CD4-positive, alpha-beta T cell (primary cell): ENCODE results near the gene NTN1. TPM values are rescaled to one million over a fixed set of nuclear protein-coding genes. Genes with fewer than 3 reads are reported as not detected.

Source experiments
- ATAC-seq: fragments of 200-7000 bp; cut with Tn5 transposase; one replicate; pipeline ENCODE4 v1.10.0; 2022; ENCODE audit warnings: mild to moderate bottlenecking; ENCODE audit not compliant: poor library complexity
- CTCF ChIA-PET: fragments of 350-600 bp; sonication (Branson Sonifier 250); formaldehyde crosslinking; loops from one replicate; lab custom pipeline; 2021; ENCODE audit warnings: antibody characterized with exemption, inconsistent platforms; lab: Charles Lee
- POLR2A ChIA-PET: fragments of 350-600 bp; sonication (Branson Sonifier 250); formaldehyde crosslinking; loops from one replicate; lab custom pipeline; 2021; ENCODE audit warnings: antibody characterized with exemption, inconsistent platforms; lab: Charles Lee
- DNase-seq, 14 experiments: peaks; one replicate each; pipeline ENCODE4 v3.0.0-alpha.2; 2013 to 2020; ENCODE audit warnings: mixed read lengths in 2 of 14
- H3K27ac ChIP-seq, 2 donors: one replicate each; pipeline versions ENCODE4 v1.5.1 to v1.7.0; 2013; ENCODE audit warnings: low read length in 2 of 2, low read depth in 1 of 2, mild to moderate bottlenecking in 1 of 2
- H3K27me3 ChIP-seq, 2 experiments: 1 replicate in 1 of 2; 2 replicates in 1 of 2; pipeline versions ENCODE4 v1.6.1 to v1.7.0; 2013; ENCODE audit warnings: low read length in 2 of 2, control low read depth in 1 of 2, mild to moderate bottlenecking in 1 of 2, moderate library complexity in 1 of 2; ENCODE audit not compliant: insufficient read depth in 2 of 2, control insufficient read depth in 1 of 2
- H3K36me3 ChIP-seq: one replicate; pipeline ENCODE4 v1.6.1; 2013; ENCODE audit warnings: low read length, control low read depth; ENCODE audit not compliant: insufficient read depth
- H3K4me1 ChIP-seq: one replicate; pipeline ENCODE4 v1.6.1; 2013; ENCODE audit warnings: low read length, control low read depth; ENCODE audit not compliant: insufficient read depth
- H3K4me3 ChIP-seq: one replicate; pipeline ENCODE4 v1.5.1; 2013; ENCODE audit warnings: mild to moderate bottlenecking, low read length, moderate library complexity
- H3K9me3 ChIP-seq, 2 experiments: 1 replicate in 1 of 2; 2 replicates in 1 of 2; pipeline versions ENCODE4 v1.6.1 to v1.7.0; 2013; ENCODE audit warnings: low read length in 2 of 2, mild to moderate bottlenecking in 2 of 2, control low read depth in 1 of 2, moderate library complexity in 1 of 2; ENCODE audit not compliant: control insufficient read depth in 1 of 2, insufficient read depth in 1 of 2
- H3K27ac Mint-ChIP-seq: one replicate; pipeline ENCODE4 v1.8.0; 2020; ENCODE audit warnings: mixed read lengths
- H3K27me3 Mint-ChIP-seq: one replicate; pipeline ENCODE4 v1.8.0; 2021; ENCODE audit warnings: mixed read lengths
- H3K36me3 Mint-ChIP-seq: one replicate; pipeline ENCODE4 v1.8.0; 2021; ENCODE audit warnings: low read depth, mixed read lengths
- H3K4me1 Mint-ChIP-seq: one replicate; pipeline ENCODE4 v1.8.0; 2021; ENCODE audit warnings: low read depth, mixed read lengths
- H3K4me3 Mint-ChIP-seq: one replicate; pipeline ENCODE4 v1.8.0; 2020; ENCODE audit warnings: mild to moderate bottlenecking, mixed read lengths
- H3K9me3 Mint-ChIP-seq: one replicate; pipeline ENCODE4 v1.8.0; 2020; ENCODE audit warnings: mixed read lengths
- CTCF ChIP-seq: fragments of 200-600 bp; IDR thresholded peaks from one replicate; pipeline ENCODE4 v1.8.0; 2022; ENCODE audit warnings: antibody characterized with exemption, mild to moderate bottlenecking
- intact Hi-C, 2 experiments: fragments of 100-400 bp; cut with DNase I in 1 of 2; cut with micrococcal nuclease in 1 of 2; formaldehyde crosslinking; loops; one replicate each; pipeline versions ENCODE4 v1.15.1 to v1.9.0; 2023 to 2025; cut with DNase I, micrococcal nuclease
- total RNA-seq, 174 experiments: library from RNA in 2 of 174; stranded (reverse) in 2 of 174; gene quantifications; one replicate each; pipeline ENCODE4 v1.2.3 and lab custom pipeline; 2021 to 2026

The NTN1 gene
- total RNA-seq, 2 experiments from 2014 or later: 0.08 to 0.14 TPM

- H3K27me3 ChIP-seq: peaks cover 0 to 12% of the 10 kb centered on the region in 2 experiments
- H3K4me3 Mint-ChIP-seq: no peak overlapping the region
- no peak for TF ChIP-seq CTCF
- H3K36me3 Mint-ChIP-seq: no peaks in the 10 kb centered on the region
- DNase-seq (no peak), ATAC-seq (no peak)
- H3K27ac ChIP-seq: no peak overlapping the region
- H3K9me3 ChIP-seq: no peaks in the 10 kb centered on the region
- peaks cover 7% of the 10 kb centered on the region for H3K4me1 ChIP-seq
- H3K4me3 ChIP-seq: no peak overlapping the region
- H3K36me3 ChIP-seq: no peaks in the 10 kb centered on the region
- H3K27me3 Mint-ChIP-seq: peaks cover 4% of the 10 kb centered on the region
- ChIA-PET CTCF (no interaction called here), POLR2A (no interaction called here)
- no peaks in the 10 kb centered on the region for H3K4me1 Mint-ChIP-seq
- no peak overlapping the region for H3K27ac Mint-ChIP-seq
- H3K9me3 Mint-ChIP-seq: no peaks in the 10 kb centered on the region
- intact Hi-C loops: loop anchor here (5.0 to 10.0 kb wide), 2 partner anchors 175 to 408 kb away; no protein-coding TSS in a partner anchor
These were observed 95.7 kb downstream of the NTN1 start for GRCh38 chr17:9116861-9117568.

GRCh38 chr17:9120471-9120870 lies 99.2 kb downstream of the NTN1 start:
- Mint-ChIP-seq H3K4me3 (no peak overlapping the region), H3K9me3 (no peaks in the 10 kb centered on the region), H3K27me3 (peaks cover 15% of the 10 kb centered on the region), H3K27ac (no peak overlapping the region), H3K4me1 (no peaks in the 10 kb centered on the region), H3K36me3 (no peaks in the 10 kb centered on the region)
- Histone ChIP-seq H3K9me3 (no peaks in the 10 kb centered on the region), H3K4me1 (peaks cover 6% of the 10 kb centered on the region), H3K27ac (no peak overlapping the region), H3K4me3 (no peak overlapping the region), H3K36me3 (no peaks in the 10 kb centered on the region), H3K27me3 (peaks cover 0 to 12% of the 10 kb centered on the region in 2 experiments)
- peak in 1 of 14 experiments; percentile 4 for DNase-seq
- ChIA-PET CTCF (no interaction called here), POLR2A (no interaction called here)
- intact Hi-C loops: no loop called here
- ATAC-seq: no peak
- TF ChIP-seq CTCF: no peak

GRCh38 chr17:9121186-9121820 lies 100.0 kb downstream of the NTN1 start:
- CTCF ChIA-PET: no interaction called here
- no peak for DNase-seq
- H3K27me3 Mint-ChIP-seq: peaks cover 15% of the 10 kb centered on the region
- Histone ChIP-seq H3K27me3 (peaks cover 0 to 7% of the 10 kb centered on the region in 2 experiments), H3K36me3 (no peaks in the 10 kb centered on the region), H3K4me1 (no peaks in the 10 kb centered on the region), H3K27ac (no peak overlapping the region), H3K9me3 (no peaks in the 10 kb centered on the region), H3K4me3 (no peak overlapping the region)
- intact Hi-C loops: no loop called here
- no peak overlapping the region for H3K4me3 Mint-ChIP-seq
- TF ChIP-seq CTCF: no peak
- H3K4me1 Mint-ChIP-seq: no peaks in the 10 kb centered on the region
- H3K9me3 Mint-ChIP-seq: no peaks in the 10 kb centered on the region
- H3K27ac Mint-ChIP-seq: no peak overlapping the region
- ATAC-seq: no peak
- POLR2A ChIA-PET: no interaction called here
- no peaks in the 10 kb centered on the region for H3K36me3 Mint-ChIP-seq
